HG02870 (cell line): ENCODE measurements around the gene AGAP1.
"Not testable (repeated sequence)": the region's sequence is repeated elsewhere in the genome, so short reads cannot be mapped to it uniquely, and the experiment has no call there.

Experiments used
- ATAC-seq: cut with Tn5 transposase; IDR thresholded peaks from one replicate; pipeline ENCODE4 v1.9.1; 2021; ENCODE audit warnings: mild to moderate bottlenecking, moderate library complexity; ENCODE audit not compliant: unreplicated experiment

Gene AGAP1

DNA sequence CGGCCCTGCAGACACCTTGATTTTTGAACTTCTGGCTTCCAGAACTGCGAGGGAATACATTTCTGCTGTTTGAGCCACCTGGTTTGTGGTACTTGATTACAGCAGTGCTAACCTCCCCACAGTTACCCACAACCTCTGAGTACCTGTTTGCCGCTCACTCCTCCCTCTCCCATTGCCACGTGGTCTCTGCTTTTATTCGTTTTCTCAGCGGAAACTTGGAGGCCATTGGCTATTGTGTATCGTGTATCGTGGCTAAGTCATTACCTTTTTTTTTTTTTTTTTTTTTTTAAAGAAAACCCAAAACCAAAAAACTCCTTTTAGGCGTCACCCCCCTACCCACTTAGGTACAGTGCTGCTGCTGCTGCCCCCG is 90.8 kb downstream of the AGAP1 start:
- ATAC-seq, result no peak

- no peak for ATAC-seq
Observed at GRCh38 chr2:235587202-235587601, 93.4 kb downstream of the AGAP1 start.

DNA sequence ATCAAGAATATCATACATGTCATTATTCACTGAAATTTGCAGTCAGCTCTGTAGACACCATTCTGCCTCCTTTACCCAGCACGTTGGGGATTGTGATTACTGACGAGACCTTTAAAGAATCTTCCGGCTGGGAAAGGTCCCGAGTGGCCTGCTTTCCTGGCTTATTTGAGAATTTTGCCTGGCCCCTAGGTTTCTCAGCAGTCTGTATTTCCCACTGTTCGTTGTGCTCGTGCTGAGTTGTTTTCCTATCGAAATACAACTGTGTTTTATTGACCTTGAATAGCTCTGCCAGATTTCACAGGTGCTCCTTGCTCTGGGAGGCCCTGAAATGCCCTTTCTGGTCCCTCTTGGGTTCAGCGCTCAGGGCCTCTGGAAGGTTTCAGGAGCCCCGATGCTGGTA is 94.9 kb downstream of the AGAP1 start:
- ATAC-seq, result no peak

- no peak for ATAC-seq
Observed at GRCh38 chr2:235591231-235591730, 97.4 kb downstream of the AGAP1 start.

DNA sequence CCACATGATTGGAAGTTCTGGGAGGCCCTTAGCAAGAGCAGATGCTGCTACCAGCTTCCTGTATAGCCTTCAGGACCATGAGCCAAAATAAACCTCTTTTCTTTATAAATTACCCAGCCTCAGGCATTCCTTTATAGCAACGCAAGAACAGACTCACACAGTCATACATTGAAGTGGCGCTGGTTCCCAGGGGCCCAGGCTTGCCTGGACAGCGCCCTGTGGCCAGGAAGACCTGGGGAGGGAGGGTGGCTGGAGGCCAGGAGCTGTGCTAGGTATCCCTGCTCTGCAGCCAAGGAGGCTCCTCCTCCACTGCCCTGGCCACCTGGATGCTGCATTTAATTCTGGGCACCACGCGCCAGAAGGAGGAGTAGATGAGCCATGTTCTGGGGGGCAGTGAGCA is 98.1 kb downstream of the AGAP1 start:
- ATAC-seq, result no peak

DNA sequence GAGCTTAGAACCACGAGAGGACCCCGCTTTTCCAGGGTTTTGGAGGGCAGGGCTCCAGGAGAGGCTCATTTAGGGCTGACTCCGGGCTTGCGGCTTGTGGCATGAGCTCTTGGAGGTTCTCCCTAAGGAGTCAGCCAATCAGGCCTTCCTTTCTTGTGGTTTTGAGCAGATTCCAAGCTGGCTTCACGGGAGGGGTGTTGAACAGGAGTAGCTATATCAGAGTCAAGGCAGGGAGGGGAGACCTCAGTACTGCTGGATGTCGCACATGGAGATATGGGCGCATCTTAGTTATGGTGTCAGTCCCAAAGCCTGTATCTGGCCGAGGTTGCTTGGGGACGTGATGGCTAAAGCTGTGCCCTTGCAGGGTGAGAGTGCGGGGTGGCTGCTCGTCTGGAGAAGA is 98.6 kb downstream of the AGAP1 start:
- ATAC-seq, result no peak

DNA sequence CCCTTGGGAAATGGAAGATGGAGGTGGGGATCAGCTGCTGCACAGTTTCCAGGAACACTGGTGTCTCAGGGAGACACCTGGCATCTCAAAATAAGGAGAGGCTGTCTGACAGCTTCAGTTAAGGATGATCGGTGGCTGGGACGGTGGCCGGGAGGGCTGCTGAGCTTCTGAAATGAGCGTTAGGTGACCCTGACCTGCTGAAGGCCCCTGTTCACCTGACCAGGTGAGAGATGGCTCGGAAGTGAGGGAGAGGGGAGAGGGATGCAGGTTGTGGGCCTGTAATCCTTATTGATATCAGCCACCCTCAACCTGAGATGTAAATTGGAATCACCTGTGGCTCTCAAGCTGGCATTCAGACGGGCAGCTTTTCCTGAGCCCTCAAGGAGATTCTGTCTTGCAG is 99.0 kb downstream of the AGAP1 start:
- no peak for ATAC-seq

- ATAC-seq, result no peak
Observed at GRCh38 chr2:235594041-235594440, 100.2 kb downstream of the AGAP1 start.

- ATAC-seq, result no peak
Observed at GRCh38 chr2:235594964-235595363, 101.1 kb downstream of the AGAP1 start.

DNA sequence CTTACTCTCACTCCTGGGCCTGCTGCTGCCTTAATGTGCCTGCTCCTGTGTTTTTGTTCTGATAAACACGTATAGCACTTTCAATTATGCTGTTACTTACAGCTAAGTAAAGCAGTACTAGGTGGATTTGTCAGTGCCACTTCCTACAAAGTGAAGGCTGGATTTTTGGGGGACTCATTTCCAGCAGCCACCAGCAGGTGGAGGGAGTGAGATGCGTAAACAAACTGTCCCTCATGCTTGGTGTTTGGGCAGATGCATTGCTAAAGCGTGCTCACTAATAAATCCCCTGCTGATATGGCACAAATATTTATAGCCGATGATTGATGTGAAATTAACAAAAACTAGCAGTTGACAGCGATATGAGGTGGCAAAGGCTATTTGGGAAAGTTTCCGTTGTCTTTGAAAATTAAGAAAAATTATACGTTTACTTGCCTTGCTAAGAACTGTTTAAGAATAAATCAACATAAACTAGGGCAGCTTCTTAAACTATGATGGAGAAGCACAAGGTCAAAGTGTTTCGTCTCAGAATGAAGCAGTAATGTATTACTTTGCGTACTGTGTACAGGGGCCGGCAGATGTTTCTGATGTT is 101.7 kb downstream of the AGAP1 start:
- ATAC-seq, result no peak

GRCh38 chr2:235596272-235596671 is 102.4 kb downstream of the AGAP1 start:
- no peak for ATAC-seq

- no peak for ATAC-seq
Observed at GRCh38 chr2:235597081-235597615, 103.3 kb downstream of the AGAP1 start.

- ATAC-seq, result no peak
Observed at GRCh38 chr2:235598026-235598425, 104.2 kb downstream of the AGAP1 start.

DNA sequence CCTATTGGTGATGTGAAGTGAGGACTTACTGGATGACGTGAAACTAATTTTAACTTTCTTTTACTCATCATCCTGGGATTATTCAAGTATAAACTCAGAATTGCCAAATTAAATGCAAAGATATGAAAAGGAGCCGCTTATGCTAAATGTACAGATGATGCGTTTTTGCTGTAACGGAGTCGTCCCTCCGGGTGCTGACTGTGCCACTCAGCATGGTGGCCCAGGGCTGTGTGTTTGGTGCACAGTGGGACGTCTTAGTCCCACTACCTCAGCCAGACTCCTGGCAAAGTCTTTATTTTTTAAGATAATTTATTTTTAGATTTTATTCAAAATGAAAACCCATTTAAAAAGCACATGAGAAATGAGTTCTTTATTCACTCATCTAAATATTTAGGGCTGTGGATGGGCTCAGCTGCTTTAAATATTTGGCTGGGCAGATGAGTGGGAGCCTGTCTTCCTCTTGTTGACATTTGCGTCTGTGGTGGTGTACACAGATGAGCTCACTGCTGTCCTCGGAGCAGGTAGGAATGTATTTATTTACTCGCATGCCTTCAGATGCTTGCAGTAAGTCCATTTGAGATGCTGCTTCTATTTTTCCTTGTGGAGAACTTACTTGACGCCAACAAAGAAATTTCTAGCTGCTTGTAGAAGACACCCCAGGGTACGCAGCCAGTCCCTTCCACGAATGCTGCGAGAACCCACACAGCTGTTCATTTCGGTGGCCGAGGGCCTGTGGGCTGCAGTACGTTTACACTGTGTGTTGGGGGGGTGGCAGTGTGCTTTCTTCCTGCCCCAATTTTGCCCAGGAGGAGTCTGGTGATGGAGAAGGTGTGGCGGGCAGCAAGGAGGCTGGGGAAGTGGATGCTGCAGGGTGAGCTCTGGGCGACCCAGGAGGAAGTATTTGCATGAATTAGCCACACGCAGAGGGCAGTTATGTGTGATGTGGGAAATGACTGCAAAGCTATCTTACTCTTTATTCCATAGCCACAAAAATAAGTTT is 105.0 kb downstream of the AGAP1 start:
- ATAC-seq, result no peak

DNA sequence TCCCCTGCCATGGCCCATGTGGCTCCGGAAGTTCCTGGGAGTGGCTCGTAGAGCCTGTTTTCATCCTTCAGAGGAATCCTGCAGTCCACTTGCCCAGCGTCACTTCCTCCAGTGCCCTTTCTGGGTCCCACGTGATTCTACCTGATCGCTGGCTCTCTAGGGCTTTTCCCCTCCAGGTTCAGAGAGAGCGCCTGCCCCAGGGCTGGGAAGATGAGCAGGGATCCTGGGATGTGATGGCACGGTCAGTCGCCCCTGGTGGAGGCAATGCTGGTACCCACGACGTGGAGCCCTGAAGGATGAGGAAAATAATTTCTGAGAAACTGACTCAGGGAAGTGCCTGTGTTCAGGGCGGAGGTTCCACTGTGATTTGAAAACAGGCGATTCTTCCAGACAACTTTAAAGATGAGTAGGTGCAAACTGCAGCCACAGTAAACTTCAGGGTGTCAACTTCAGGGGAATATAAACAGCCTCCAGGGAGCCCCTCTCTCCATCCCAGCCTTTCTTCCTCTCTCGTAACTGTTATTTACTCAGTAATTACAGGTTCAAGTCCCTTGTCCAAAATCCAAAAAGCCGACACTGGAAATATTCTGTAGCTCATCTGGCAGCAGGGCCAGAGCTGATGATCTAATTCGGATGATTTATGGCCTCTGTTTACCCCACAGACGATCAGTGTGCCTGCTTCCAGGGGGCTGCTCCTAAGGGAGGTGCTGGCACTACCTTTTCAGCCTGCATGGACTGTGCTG is 105.9 kb downstream of the AGAP1 start:
- no peak for ATAC-seq

DNA sequence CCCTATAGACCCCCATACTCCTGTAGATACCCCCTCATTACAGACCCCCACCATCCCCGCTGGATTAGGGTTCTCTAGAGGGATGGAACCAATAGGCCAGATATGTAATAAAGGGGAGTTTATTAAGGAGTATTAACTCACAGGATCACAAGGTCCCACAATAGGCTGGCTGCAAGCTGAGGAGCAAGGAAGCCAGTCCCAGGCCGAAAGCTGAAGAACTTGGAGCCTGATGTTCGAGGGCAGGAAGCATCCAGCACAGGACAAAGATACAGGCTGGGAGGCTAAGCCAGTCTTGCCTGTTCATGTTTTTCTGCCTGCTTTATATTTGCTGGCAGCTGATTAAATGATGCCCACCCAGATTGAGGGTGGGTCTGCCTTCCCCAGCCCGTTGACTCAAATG is 106.6 kb downstream of the AGAP1 start:
- no peak for ATAC-seq

DNA sequence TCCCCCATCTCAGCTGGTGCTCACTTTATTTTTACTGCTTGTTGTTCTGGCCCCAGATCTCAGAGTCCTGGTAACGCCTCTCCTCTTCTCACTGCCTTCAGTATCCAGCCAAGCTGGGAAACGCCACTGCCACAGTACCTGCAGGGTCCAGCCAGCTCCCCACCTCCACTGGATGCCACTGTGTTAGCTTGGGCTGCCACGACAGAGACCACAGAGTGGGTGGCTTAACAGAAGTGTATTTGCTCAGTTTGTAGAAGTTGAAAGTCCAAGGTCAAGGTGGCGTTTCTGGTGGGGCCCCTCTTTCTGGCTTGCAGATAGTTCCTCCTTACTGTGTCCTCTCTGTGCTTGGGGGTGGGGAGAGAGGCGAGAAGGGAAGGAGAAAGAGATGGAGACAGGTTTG is 107.1 kb downstream of the AGAP1 start:
- no peak for ATAC-seq

DNA sequence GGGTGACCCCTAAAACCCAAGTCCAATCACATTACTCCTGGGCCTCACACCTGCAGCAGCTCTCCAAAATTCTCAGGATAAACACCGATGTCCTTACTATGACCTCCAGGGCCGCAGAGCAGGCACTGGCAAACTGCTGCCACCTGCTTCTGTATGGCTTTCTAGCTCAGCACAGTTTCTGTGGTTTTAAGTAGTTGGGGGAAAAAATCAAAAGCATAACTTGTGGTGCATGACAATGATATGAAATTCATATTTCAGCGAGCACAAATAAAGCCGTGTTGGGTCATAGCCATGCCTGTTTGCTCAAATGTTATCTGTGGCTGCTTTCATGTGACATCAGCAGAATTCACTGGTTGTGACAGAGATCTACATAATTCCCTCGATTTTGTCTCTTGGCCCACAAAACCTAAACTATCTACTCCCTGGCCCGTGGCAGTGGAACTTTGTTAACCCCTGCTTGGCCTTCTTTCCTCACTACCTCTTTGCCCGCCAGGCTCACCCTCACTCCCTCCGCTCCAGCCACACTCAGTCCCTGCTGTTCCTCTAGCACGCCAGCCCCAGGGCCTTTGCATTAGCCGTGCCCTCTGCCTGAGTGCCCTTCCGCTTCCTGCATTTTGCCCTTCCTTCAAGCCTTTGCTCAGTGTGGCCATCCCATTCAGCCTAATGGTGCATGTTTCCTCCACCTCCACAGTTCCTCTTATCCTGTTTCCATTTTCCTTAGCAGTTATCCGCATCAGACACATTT is 108.3 kb downstream of the AGAP1 start:
- no peak for ATAC-seq

- ATAC-seq, result not testable (repeated sequence)
Observed at GRCh38 chr2:235602971-235603370, 109.1 kb downstream of the AGAP1 start.

- ATAC-seq, result no peak
Observed at GRCh38 chr2:235603659-235604058, 109.8 kb downstream of the AGAP1 start.
